Vagina (tissue), 2 donors: Measurements from ENCODE around the gene GLI1.

Experiments
- CTCF ChIP-seq, 3 experiments: fragments of 450-650 bp in 2 of 3; fragments of 200-600 bp in 1 of 3; sonication (generic) in 1 of 3; IDR thresholded peaks; one replicate each; pipeline ENCODE4 v1.5.1; 2017 to 2019; ENCODE audit warnings: antibody characterized with exemption in 3 of 3, mild to moderate bottlenecking in 2 of 3, moderate library complexity in 2 of 3
- POLR2AphosphoS5 ChIP-seq, 2 donors: sonication (generic); formaldehyde crosslinking; IDR thresholded peaks; one replicate each; pipeline ENCODE4 v1.9.0; 2017; ENCODE audit warnings: antibody characterized with exemption in 2 of 2, mild to moderate bottlenecking in 2 of 2, low read depth in 1 of 2; ENCODE audit not compliant: insufficient read depth in 1 of 2

GRCh38 chr12:57470970-57471656 lies 11.5 kb downstream of the GLI1 start:
- TF ChIP-seq CTCF (IDR thresholded peaks at IDR 0.05), result no peak
- TF ChIP-seq POLR2AphosphoS5 (IDR thresholded peaks at IDR 0.05; ENCODE audit: insufficient read depth in 1 of 2, low read depth in 1 of 2), result no peak
